HG02642 (cell line): Measurements from ENCODE around the gene DIO1.

Experiments used
- ATAC-seq: cut with Tn5 transposase; IDR thresholded peaks from one replicate; pipeline ENCODE4 v1.9.1; 2021; ENCODE audit warnings: mild to moderate bottlenecking; ENCODE audit not compliant: unreplicated experiment, poor library complexity

Gene DIO1

GRCh38 chr1:53959664-53960250 lies 65.8 kb downstream of the DIO1 start:
- ATAC-seq, result no peak
